ENCODE data around the gene IZUMO2.
A peak's percentile ranks its signal among the peaks of the same experiment; 100 is the strongest.
"Not testable (repeated sequence)": the region's sequence is repeated elsewhere in the genome, so short reads cannot be mapped to it uniquely, and the experiment has no call there.

GRCh38 chr19:50136603-50137365 lies 26.3 kb downstream of the IZUMO2 start:
- TF ChIP-seq, protein P1, sequence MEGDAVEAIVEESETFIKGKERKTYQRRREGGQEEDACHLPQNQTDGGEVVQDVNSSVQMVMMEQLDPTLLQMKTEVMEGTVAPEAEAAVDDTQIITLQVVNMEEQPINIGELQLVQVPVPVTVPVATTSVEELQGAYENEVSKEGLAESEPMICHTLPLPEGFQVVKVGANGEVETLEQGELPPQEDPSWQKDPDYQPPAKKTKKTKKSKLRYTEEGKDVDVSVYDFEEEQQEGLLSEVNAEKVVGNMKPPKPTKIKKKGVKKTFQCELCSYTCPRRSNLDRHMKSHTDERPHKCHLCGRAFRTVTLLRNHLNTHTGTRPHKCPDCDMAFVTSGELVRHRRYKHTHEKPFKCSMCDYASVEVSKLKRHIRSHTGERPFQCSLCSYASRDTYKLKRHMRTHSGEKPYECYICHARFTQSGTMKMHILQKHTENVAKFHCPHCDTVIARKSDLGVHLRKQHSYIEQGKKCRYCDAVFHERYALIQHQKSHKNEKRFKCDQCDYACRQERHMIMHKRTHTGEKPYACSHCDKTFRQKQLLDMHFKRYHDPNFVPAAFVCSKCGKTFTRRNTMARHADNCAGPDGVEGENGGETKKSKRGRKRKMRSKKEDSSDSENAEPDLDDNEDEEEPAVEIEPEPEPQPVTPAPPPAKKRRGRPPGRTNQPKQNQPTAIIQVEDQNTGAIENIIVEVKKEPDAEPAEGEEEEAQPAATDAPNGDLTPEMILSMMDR (IDR thresholded peaks at IDR 0.05 in 4 of 5, conservative IDR thresholded peaks at IDR 0.05 in 1 of 5), result peak in 1 of 5 experiments; percentile 19
- TF ChIP-seq POLR2A (IDR thresholded peaks at IDR 0.05), result not testable (repeated sequence)

Measured in gastrocnemius medialis (tissue), 4 donors.